Activated naive CD4-positive, alpha-beta T cell treated with anti-CD3 and anti-CD28 coated beads, Interleukin-2, amount 50 U/mL, for 24 hours (primary cell): Measurements from ENCODE around the gene NPM1.

Source experiments
- H3K27ac Mint-ChIP-seq: one replicate; pipeline ENCODE4 v1.8.0; 2021; ENCODE audit warnings: mild to moderate bottlenecking, mixed read lengths
- H3K27me3 Mint-ChIP-seq: one replicate; pipeline ENCODE4 v1.8.0; 2021; ENCODE audit warnings: mixed read lengths
- H3K36me3 Mint-ChIP-seq: one replicate; pipeline ENCODE4 v1.8.0; 2021; ENCODE audit warnings: mixed read lengths
- H3K4me1 Mint-ChIP-seq: one replicate; pipeline ENCODE4 v1.8.0; 2021; ENCODE audit warnings: mixed read lengths
- H3K4me3 Mint-ChIP-seq: one replicate; pipeline ENCODE4 v1.8.0; 2021; ENCODE audit warnings: mild to moderate bottlenecking, mixed read lengths
- H3K9me3 Mint-ChIP-seq: one replicate; pipeline ENCODE4 v1.8.0; 2021; ENCODE audit warnings: mixed read lengths

The NPM1 gene

DNA sequence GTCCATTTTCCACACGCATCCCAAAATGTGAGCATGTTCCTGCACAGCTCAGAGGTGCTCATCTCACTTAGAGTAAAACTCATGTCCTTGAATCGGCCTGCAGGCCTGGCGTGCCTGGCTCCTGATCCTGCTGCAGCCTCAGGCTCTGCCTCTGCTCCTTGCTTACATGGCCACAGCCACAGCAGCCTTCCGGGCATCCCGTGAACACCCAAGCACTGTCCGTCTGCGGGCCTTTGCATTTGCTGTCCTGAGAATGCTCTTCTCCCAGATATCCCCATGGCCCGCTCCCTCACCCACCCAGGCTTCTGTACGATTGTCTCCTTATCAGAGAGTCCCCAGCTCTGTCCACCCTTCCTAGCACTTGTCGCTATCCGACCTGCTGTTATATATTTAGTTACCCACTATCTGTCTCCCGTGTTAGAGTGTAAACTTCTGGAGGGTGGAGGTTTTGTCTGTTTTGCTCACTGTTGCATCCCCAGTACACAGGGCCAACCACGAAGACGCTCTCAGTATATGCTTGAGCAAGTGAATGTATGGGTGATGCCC is 53.7 kb downstream of the NPM1 start:
- no peaks in the 10 kb centered on the region for H3K27me3 Mint-ChIP-seq
- H3K4me1 Mint-ChIP-seq: no peaks in the 10 kb centered on the region
- H3K27ac Mint-ChIP-seq: no peak overlapping the region
- H3K9me3 Mint-ChIP-seq: no peaks in the 10 kb centered on the region
- no peak overlapping the region for H3K4me3 Mint-ChIP-seq
- H3K36me3 Mint-ChIP-seq: no peaks in the 10 kb centered on the region

DNA sequence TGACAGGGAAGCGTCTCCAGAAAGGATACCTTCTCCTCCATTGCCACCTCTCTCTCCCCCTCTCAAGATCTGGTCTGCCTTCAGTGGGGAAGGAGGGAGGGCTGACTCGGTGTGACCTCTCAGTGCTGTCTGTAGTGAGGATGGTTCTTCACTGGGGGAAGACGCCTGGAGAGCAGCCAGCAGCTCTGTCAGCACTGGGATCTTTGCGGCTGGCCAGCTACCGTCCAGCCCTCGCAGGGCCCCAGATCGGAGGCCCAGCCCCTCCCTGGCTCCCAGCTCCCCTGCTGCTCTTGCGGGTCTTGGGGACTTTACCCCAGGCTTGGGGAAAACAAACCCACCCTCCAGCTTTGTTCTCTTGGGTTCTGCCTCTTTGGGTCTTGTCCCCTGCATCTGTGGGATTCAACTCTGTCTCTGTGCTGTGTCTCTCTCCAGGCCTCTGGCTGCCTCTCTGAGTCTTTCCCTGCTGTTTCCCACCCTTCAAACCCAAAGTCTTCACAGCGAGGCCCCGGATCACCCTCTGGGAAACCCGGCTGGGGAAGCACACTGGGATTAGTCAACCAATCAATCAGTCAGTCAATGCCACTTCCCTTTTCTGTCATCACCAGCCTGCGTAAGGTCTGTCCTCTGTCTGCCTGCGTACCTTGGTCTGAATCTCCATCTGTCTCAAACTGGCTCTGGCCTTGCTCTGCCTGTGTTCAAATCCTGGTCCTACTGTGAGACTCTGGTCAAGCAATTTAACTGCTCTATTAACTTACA is 54.8 kb downstream of the NPM1 start:
- H3K27me3 Mint-ChIP-seq: no peaks in the 10 kb centered on the region
- H3K4me3 Mint-ChIP-seq: no peak overlapping the region
- H3K27ac Mint-ChIP-seq: no peak overlapping the region
- H3K36me3 Mint-ChIP-seq: no peaks in the 10 kb centered on the region
- no peaks in the 10 kb centered on the region for H3K4me1 Mint-ChIP-seq
- no peaks in the 10 kb centered on the region for H3K9me3 Mint-ChIP-seq

DNA sequence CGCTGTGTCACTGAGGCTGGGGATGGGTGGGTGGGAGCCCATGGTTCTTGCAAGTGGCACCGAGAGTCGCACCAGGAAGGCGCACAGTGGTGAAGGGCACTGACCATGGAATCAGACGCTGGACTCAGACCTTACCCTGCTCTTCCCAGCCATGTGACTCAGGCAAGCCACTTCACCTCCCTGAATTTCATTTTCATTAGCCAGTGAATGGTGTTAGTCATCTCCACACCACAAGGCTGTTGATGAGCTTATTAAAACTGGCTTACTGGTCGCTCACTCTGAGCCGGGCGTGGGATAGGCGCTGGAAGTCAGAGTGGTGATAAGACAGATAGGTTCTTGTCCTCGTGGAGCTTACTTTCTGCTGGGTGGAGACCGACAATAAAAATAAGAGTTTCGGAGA is 56.9 kb downstream of the NPM1 start:
- no peaks in the 10 kb centered on the region for H3K4me1 Mint-ChIP-seq
- H3K9me3 Mint-ChIP-seq: no peaks in the 10 kb centered on the region
- no peaks in the 10 kb centered on the region for H3K36me3 Mint-ChIP-seq
- no peak overlapping the region for H3K4me3 Mint-ChIP-seq
- no peak overlapping the region for H3K27ac Mint-ChIP-seq
- peaks cover 11% of the 10 kb centered on the region for H3K27me3 Mint-ChIP-seq

DNA sequence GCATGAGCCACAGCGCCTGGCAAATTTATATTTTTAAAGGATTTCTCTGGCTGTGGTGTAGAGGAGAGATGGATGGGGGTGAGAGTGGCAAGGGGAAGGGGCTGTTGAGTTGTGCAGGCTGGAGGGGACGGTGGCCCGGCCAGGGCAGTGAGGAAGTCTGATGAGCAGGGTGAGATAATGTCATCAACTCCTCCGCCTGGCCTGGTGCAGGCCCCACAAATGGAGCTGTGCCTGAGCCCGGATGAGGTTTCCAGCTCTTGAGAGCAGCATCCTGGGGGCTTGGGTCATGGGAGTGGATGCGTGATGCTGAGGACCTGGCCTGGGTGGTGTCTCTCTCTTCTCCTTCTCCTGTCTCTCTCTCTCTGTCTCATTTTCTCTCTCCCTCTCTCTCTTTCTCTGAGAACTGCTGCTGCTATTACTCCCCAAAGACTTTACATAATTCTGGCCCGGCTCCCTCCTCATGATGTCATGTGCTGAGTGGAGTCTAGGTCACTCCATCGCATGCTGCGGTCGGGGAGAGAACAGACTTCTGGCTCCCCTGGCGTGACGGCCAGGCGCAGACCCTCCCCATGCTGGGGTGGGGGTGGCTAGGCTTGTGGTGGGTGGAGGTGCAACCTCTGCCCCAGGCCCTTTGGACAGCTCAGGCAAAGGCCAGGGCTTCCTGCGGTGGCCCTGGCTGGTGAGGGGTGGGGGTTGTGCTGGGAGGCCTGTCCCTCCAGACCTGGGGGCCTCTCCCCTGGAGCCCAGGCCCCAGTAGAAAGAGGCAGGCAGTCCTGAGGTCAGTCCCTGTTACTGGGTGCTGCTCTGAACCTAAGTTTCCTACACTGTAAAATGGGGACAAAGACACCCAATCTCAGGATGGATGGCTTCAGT is 58.2 kb downstream of the NPM1 start:
- H3K27ac Mint-ChIP-seq: no peak overlapping the region
- no peak overlapping the region for H3K4me3 Mint-ChIP-seq
- H3K27me3 Mint-ChIP-seq: peaks cover 15% of the 10 kb centered on the region
- H3K36me3 Mint-ChIP-seq: no peaks in the 10 kb centered on the region
- no peaks in the 10 kb centered on the region for H3K9me3 Mint-ChIP-seq
- H3K4me1 Mint-ChIP-seq: no peaks in the 10 kb centered on the region

DNA sequence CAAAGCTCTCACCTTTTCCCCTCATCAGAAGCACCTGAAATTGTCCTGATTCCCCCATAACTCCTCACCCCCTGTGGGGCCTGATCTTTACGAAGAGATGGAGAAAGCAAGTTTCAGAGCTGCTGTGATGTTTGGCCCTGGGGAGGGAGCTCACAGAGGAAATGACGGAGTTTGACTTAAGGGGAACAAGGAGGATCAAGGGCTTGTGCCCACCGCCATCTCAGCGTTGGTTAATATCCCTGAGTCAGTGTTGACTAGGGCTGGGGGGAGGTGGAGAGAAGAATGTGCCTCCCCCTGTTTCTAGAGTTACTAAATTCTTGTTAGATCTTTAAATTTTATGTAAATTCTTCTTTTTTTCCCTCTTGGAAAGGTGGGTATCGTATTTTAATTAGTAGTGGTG is 59.6 kb downstream of the NPM1 start:
- Mint-ChIP-seq H3K27me3 (peaks cover 18% of the 10 kb centered on the region), H3K4me1 (peaks cover 7% of the 10 kb centered on the region), H3K27ac (no peak overlapping the region), H3K4me3 (no peak overlapping the region), H3K36me3 (no peaks in the 10 kb centered on the region), H3K9me3 (no peaks in the 10 kb centered on the region)

DNA sequence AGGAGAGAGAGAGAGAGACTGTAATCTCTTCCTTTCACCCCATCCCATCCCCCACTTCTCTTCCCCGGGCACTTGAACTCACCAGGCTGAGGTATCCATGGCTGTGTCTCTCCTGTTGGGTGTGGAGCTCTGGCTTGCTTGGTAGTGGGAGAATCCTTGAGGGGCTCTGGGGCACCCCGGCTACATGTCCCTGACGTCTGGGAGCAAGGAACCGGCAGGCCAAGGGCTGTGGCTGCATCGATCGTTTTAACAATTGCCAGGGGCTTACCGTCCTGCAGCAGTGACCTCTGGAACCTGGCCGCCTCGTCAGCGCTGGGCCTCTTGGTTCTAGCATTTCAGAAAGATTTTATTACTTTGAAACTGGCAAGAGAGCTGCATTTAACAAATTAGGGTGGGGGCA is 61.8 kb downstream of the NPM1 start:
- Mint-ChIP-seq H3K4me1 (peaks cover 7% of the 10 kb centered on the region), H3K27me3 (peaks cover 25% of the 10 kb centered on the region), H3K9me3 (no peaks in the 10 kb centered on the region), H3K4me3 (no peak overlapping the region), H3K36me3 (no peaks in the 10 kb centered on the region), H3K27ac (no peak overlapping the region)

DNA sequence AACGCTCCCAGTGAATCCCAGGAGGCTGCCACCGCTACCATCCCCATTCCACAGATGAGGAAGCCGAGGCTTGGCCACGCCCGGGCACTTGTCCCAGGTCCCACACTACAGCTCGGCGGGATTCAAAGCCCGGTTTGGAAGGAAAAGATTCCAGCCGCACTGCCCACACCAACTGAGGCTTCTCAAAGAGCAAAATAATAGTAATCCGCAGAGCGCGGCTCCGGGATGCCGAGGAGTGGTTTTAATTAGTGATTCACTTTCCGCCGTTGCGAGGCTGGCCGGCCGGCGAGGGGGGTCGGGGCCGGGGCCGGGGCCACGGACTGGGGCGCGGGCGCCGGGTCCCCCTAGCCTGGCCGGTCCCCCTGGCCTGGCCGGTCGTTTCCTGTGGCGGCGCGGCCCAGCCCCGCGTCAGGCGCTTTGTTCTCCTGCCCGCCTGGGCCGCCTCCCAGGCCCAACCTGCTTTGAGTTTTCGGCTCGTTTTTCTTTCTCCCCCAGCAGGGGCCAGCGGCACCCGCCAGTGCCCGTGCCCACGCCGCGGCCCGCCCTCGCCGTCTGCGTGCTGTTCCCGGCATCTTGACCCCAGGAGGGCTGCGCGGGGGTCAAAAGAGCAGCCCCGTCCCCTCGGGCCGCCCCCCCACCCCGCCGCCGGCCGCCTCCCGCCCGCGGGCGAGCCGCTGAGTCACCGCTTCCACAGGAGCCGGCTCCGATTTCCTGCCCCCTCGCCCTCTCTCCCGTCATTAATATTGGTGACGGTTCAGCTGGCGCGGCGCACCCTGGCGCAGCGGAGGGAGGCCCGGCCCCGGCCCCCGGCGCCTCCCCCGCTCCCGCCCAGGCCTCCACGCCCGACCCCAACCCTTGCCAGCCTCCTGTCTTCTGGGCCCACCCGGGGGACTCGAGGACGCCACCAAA is 63.0 kb downstream of the NPM1 start:
- Mint-ChIP-seq H3K27me3 (peaks cover 25% of the 10 kb centered on the region), H3K27ac (no peak overlapping the region), H3K4me3 (no peak overlapping the region), H3K9me3 (no peaks in the 10 kb centered on the region), H3K4me1 (peaks cover 7% of the 10 kb centered on the region), H3K36me3 (no peaks in the 10 kb centered on the region)

DNA sequence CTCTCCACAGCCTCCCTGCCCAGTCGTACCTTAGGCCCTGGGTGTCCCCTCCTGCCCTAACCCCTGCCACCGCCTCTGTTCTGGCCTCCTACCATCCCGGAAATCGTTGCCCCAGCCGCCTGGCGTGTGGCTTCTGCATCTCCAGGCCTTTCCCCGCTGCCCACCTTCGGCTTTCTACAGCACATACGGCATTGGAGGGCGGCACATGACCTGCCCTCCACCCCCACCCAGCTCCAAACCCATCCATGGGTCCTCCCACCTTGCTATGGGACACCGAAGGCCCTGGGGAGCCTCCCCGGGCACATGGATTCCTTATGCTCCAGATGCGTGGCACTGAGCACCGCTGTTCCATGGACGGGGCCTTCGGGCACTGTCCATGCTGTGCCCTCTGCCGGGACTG is 63.8 kb downstream of the NPM1 start:
- H3K4me3 Mint-ChIP-seq: peak overlapping the region; percentile 52
- H3K9me3 Mint-ChIP-seq: no peaks in the 10 kb centered on the region
- H3K4me1 Mint-ChIP-seq: peaks cover 7% of the 10 kb centered on the region
- no peak overlapping the region for H3K27ac Mint-ChIP-seq
- no peaks in the 10 kb centered on the region for H3K36me3 Mint-ChIP-seq
- H3K27me3 Mint-ChIP-seq: peaks cover 25% of the 10 kb centered on the region

DNA sequence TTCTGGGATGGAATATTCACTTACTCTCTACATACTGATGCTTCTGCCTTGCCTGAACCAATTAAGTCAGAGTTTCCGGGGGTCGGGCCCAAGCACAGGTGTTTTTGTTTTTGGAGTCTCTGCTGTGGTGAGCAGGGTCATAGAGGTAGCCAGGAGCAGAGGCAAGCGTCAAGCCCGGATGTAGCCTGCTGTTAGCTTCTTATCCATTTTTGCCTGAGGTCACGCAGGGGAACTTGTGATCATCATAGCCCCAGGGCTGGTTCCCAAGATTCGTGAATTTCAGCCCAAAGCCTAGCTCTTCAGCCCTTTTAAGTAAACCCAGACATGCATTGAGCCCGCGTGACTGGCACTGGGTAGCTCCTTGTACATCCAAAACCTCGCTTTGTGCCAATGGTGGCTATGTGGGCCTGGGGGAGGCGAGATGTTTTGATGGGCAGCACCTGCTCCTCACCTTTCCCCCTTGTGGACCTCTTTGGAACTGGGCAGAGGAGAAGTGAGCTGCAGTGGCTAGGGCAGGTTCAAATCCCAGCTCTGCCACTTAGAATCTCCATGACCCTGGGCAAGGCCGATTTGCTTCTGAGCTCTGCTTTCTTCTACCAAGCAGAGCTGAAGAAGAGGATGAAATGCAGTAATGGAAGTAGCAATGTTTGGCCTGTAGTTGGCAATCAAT is 65.5 kb downstream of the NPM1 start:
- no peaks in the 10 kb centered on the region for H3K9me3 Mint-ChIP-seq
- peaks cover 25% of the 10 kb centered on the region for H3K27me3 Mint-ChIP-seq
- H3K4me1 Mint-ChIP-seq: peaks cover 7% of the 10 kb centered on the region
- no peaks in the 10 kb centered on the region for H3K36me3 Mint-ChIP-seq
- H3K4me3 Mint-ChIP-seq: no peak overlapping the region
- H3K27ac Mint-ChIP-seq: no peak overlapping the region

DNA sequence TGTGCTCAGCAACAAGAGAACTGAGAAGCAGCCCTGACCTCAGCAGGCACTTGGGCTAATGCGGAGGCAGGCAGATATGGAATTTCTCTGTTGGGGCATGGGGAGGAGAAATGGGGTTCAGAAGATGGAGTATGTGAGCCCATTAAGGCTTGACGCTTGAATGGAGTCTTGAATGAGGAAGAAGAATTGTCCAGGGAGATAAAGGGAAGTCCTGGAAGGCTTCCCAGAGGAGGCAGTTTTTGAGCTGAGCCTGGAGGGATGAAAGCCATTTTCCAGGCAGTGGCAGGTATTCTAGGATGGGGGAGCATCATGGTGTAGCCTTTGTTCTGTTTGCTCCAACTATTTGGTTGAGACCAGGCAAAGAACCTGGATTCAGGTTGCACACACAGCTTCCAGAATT is 66.3 kb downstream of the NPM1 start:
- Mint-ChIP-seq H3K36me3 (no peaks in the 10 kb centered on the region), H3K4me1 (peaks cover 7% of the 10 kb centered on the region), H3K27ac (no peak overlapping the region), H3K9me3 (no peaks in the 10 kb centered on the region), H3K4me3 (no peak overlapping the region), H3K27me3 (peaks cover 19% of the 10 kb centered on the region)

DNA sequence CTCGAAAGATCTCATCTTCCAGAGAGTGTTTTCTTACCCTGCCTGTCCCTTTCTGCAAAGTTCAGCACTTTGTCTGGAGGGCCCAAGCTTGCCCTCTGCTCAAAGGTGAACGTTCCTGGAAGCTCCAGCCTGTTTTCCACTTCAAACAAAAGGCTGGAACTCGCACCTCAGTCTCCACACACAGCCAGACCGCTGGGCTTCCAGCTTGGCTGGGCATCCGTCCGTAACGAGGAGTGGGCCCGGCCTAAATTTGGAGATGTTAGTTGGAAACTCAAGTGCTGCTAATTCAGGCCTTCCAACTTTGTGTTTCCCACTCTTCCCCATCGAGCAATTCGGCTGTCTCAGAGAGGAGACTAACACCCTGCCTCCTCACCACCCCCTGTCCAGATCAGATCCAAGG is 66.9 kb downstream of the NPM1 start:
- peaks cover 15% of the 10 kb centered on the region for H3K27me3 Mint-ChIP-seq
- H3K4me3 Mint-ChIP-seq: no peak overlapping the region
- no peak overlapping the region for H3K27ac Mint-ChIP-seq
- no peaks in the 10 kb centered on the region for H3K36me3 Mint-ChIP-seq
- no peaks in the 10 kb centered on the region for H3K9me3 Mint-ChIP-seq
- peaks cover 7% of the 10 kb centered on the region for H3K4me1 Mint-ChIP-seq

DNA sequence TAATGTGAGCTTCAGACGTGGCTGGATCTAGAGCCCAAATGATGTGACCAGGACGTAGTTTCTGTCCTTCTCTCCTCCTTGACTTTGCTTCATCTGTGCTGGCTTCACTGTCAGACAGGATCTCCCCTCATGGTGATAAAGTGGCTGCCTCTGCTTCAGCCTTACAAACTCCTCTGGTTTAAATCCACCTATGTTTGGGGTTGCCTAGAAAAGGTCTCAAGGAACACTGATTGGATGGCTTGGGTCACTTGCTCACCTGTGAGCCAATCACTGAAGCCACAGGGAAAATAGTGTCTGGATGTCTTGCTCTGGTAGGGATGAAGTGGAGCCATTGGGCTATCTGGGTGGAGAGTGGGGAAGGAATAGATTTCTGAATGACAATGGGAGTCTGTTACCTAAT is 67.9 kb downstream of the NPM1 start:
- Mint-ChIP-seq H3K27ac (no peak overlapping the region), H3K4me1 (peaks cover 7% of the 10 kb centered on the region), H3K4me3 (no peak overlapping the region), H3K36me3 (no peaks in the 10 kb centered on the region), H3K9me3 (no peaks in the 10 kb centered on the region), H3K27me3 (peaks cover 10% of the 10 kb centered on the region)

DNA sequence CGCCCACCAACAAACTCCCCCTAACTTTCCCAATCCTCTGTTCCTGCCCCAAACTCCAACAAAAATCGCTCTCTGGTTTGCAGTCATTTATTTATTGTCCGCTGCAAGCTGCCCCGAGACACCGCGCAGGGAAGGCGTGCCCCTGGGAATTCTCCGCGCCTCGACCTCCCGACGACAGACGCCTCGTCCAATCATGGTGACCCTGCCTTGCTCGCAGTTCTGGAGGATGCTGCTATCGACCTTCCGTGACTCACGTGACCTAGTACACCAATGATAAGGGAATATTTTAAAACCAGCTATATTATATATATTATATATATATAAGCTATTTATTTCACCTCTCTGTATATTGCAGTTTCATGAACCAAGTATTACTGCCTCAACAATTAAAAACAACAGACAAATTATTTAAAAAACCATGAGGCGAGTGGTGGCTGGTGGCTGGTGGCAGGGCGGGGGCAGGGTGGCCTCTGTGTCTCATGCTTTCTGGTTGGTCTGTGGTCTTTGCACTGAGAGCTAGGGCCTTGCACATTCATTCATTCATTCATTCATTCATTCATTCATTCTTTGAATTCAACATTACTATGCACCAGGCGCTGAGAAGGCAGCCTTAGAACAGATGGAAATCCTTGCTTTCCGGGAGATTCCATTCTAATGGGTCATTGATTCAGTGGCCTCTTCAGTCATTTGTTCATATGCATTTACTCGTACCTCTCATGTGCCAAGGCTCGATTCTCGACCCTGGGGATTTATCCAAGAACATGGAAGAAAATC is 69.7 kb downstream of the NPM1 start:
- Mint-ChIP-seq H3K27ac (no peak overlapping the region), H3K9me3 (no peaks in the 10 kb centered on the region), H3K27me3 (peaks cover 6% of the 10 kb centered on the region), H3K4me3 (no peak overlapping the region), H3K4me1 (no peaks in the 10 kb centered on the region), H3K36me3 (no peaks in the 10 kb centered on the region)

DNA sequence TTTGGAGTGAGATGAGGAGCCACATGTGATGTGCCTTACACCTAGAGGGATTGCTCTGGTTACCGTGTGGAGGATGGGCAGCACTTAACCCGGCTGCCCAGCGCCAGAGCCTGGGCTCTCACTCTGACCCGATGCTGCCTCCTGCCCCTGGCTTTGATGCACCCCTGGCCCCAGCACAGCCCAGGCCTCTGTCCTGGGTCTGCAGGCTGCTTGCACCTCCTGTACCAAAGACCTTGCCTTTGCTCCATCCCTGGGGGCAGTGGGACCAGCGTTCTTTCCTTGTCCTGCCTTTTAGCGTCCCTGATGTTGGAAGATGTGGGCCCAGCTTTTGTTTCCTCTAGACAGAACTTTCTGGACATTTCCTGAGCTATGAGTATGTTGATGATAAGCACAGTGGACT is 72.2 kb downstream of the NPM1 start:
- H3K9me3 Mint-ChIP-seq: no peaks in the 10 kb centered on the region
- H3K36me3 Mint-ChIP-seq: no peaks in the 10 kb centered on the region
- H3K27ac Mint-ChIP-seq: no peak overlapping the region
- H3K4me1 Mint-ChIP-seq: no peaks in the 10 kb centered on the region
- H3K4me3 Mint-ChIP-seq: no peak overlapping the region
- peaks cover 6% of the 10 kb centered on the region for H3K27me3 Mint-ChIP-seq
